Uterus (tissue), 2 donors: Measurements from ENCODE around the gene MXD1.

Source experiments
- POLR2A ChIP-seq, 2 donors: fragments of 450-650 bp; IDR thresholded peaks; one replicate each; pipeline ENCODE4 v1.6.1; 2016; ENCODE audit warnings: antibody characterized with exemption in 2 of 2, mild to moderate bottlenecking in 1 of 2, moderate library complexity in 1 of 2
- TF ChIP-seq, protein P1 (sequence below), 4 experiments: fragments of 200-600 bp in 2 of 4; fragments of 450-650 bp in 2 of 4; sonication (generic) in 2 of 4; IDR thresholded peaks; one replicate each; pipeline ENCODE4 v1.5.1; 2016 to 2019; ENCODE audit warnings: antibody characterized with exemption in 4 of 4, mild to moderate bottlenecking in 2 of 4, moderate library complexity in 1 of 4

- TF ChIP-seq, protein P1, sequence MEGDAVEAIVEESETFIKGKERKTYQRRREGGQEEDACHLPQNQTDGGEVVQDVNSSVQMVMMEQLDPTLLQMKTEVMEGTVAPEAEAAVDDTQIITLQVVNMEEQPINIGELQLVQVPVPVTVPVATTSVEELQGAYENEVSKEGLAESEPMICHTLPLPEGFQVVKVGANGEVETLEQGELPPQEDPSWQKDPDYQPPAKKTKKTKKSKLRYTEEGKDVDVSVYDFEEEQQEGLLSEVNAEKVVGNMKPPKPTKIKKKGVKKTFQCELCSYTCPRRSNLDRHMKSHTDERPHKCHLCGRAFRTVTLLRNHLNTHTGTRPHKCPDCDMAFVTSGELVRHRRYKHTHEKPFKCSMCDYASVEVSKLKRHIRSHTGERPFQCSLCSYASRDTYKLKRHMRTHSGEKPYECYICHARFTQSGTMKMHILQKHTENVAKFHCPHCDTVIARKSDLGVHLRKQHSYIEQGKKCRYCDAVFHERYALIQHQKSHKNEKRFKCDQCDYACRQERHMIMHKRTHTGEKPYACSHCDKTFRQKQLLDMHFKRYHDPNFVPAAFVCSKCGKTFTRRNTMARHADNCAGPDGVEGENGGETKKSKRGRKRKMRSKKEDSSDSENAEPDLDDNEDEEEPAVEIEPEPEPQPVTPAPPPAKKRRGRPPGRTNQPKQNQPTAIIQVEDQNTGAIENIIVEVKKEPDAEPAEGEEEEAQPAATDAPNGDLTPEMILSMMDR (IDR thresholded peaks at IDR 0.05): no peak
- no peak for TF ChIP-seq POLR2A (IDR thresholded peaks at IDR 0.05)
Measured at GRCh38 chr2:69957965-69958364, 43.1 kb downstream of the MXD1 start.
